Endothelial cell of umbilical vein (primary cell): ENCODE results near the gene CRISPLD2. TPM values are rescaled to one million over a fixed set of nuclear protein-coding genes. Genes with fewer than 3 reads are reported as not detected.

Experiments used
- BruUV-seq: library from RNA; stranded (reverse); fragments of 400-500 nt; replicated peaks from 2 replicates; lab custom pipeline; 2021; lab: Mats Ljungman, UMichigan
- CTCF ChIA-PET: fragments of 300-600, 350-600 bp; sonication (Branson Sonifier 250); formaldehyde crosslinking; loops from one replicate; lab custom pipeline; 2021; ENCODE audit warnings: antibody characterized with exemption, inconsistent platforms; lab: Charles Lee
- POLR2A ChIA-PET: fragments of 300-600, 350-600 bp; sonication (Branson Sonifier 250); formaldehyde crosslinking; loops from one replicate; lab custom pipeline; 2021; ENCODE audit warnings: antibody characterized with exemption, inconsistent platforms; lab: Charles Lee
- DNase-seq: peaks from one replicate; pipeline ENCODE4 v3.0.0-alpha.2; 2011; ENCODE audit warnings: low read depth, low spot score
- FAIRE-seq: peaks from 2 replicates; lab custom pipeline; 2011; peaks lifted over from hg19 to GRCh38; lab: Jason Lieb, UNC
- H2AFZ ChIP-seq: 2 replicates; pipeline ENCODE4 v1.6.0; 2012; ENCODE audit warnings: low read depth, low read length, control low read depth, inconsistent platforms
- H3K27ac ChIP-seq: 2 replicates; pipeline ENCODE4 v1.5.1; 2011; ENCODE audit warnings: low read depth, mild to moderate bottlenecking, control low read depth, low read length, moderate library complexity; ENCODE audit not compliant: insufficient read depth
- H3K27me3 ChIP-seq, 2 experiments: 2 replicates each; pipeline versions ENCODE4 v1.6.0 to v1.6.1; 2011; ENCODE audit warnings: low read length in 2 of 2, mixed read lengths in 1 of 2; ENCODE audit not compliant: control insufficient read depth in 2 of 2, insufficient read depth in 2 of 2
- H3K36me3 ChIP-seq, 2 experiments: 2 replicates in 1 of 2; 3 replicates in 1 of 2; pipeline ENCODE4 v1.5.1; 2011; ENCODE audit warnings: low read length in 2 of 2, mild to moderate bottlenecking in 1 of 2, moderate library complexity in 1 of 2; ENCODE audit not compliant: control insufficient read depth in 2 of 2, insufficient read depth in 2 of 2; ENCODE audit errors: extremely low read depth in 1 of 2
- H3K4me1 ChIP-seq: 3 replicates; pipeline ENCODE4 v1.5.1; 2011; ENCODE audit warnings: mild to moderate bottlenecking, low read length; ENCODE audit not compliant: control insufficient read depth, insufficient read depth; ENCODE audit errors: extremely low read depth
- H3K4me2 ChIP-seq: 2 replicates; pipeline ENCODE4 v1.6.1; 2011; ENCODE audit warnings: low read length, control low read depth, mixed read lengths; ENCODE audit not compliant: insufficient read depth
- H3K4me3 ChIP-seq, 3 experiments: fragments of 200-600 bp in 1 of 3; sonication (generic), shearing (Covaris generic) in 1 of 3; replicated peaks in 1 of 3; 2 replicates each; pipeline ENCODE4 v1.5.1; 2011 to 2016; ENCODE audit warnings: control low read depth in 3 of 3, low read length in 3 of 3, mild to moderate bottlenecking in 2 of 3, inconsistent platforms in 1 of 3, low read depth in 1 of 3, moderate library complexity in 1 of 3; ENCODE audit not compliant: insufficient read depth in 1 of 3
- H3K79me2 ChIP-seq: 2 replicates; pipeline ENCODE4 v1.6.0; 2012; ENCODE audit warnings: low read length, inconsistent platforms; ENCODE audit not compliant: control insufficient read depth, insufficient read depth
- H3K9ac ChIP-seq: replicated peaks from 2 replicates; pipeline ENCODE3; 2011; ENCODE audit warnings: low read length, control low read depth; ENCODE audit not compliant: insufficient read depth; ENCODE audit errors: extremely low read depth
- H3K9me1 ChIP-seq: replicated peaks from 3 replicates; pipeline ENCODE4 v1.6.0; 2011; ENCODE audit warnings: mild to moderate bottlenecking, low read length; ENCODE audit not compliant: control insufficient read depth, insufficient read depth; ENCODE audit errors: extremely low read depth
- H3K9me3 ChIP-seq: replicated peaks from 2 replicates; pipeline ENCODE4 v1.5.1; 2012; ENCODE audit warnings: low read length, inconsistent platforms; ENCODE audit not compliant: control insufficient read depth, insufficient read depth
- H4K20me1 ChIP-seq: replicated peaks from 2 replicates; pipeline ENCODE3; 2011; ENCODE audit warnings: mild to moderate bottlenecking, low read length; ENCODE audit not compliant: control insufficient read depth, insufficient read depth; ENCODE audit errors: extremely low read depth
- CTCF ChIP-seq, 2 donors: IDR thresholded peaks; 1 replicate in 1 of 2; 2 replicates in 1 of 2; pipeline ENCODE4 v1.5.1; 2011; ENCODE audit warnings: low read length in 2 of 2, mild to moderate bottlenecking in 2 of 2, moderate library complexity in 2 of 2, control low read depth in 1 of 2, inconsistent platforms in 1 of 2, low read depth in 1 of 2; ENCODE audit not compliant: insufficient read depth in 1 of 2; ENCODE audit errors: extremely low read depth in 1 of 2
- EZH2 ChIP-seq: IDR thresholded peaks from 2 replicates; pipeline ENCODE4 v1.6.1; 2012; ENCODE audit warnings: borderline replicate concordance, low read depth, mild to moderate bottlenecking, moderate library complexity, low read length, inconsistent platforms; ENCODE audit not compliant: severe bottlenecking
- FOS ChIP-seq: IDR thresholded peaks from 2 replicates; pipeline ENCODE4 v1.6.1; 2011; ENCODE audit warnings: mild to moderate bottlenecking, low read length, moderate library complexity, borderline replicate concordance; ENCODE audit not compliant: insufficient read depth
- GATA2 ChIP-seq: IDR thresholded peaks from 2 replicates; pipeline ENCODE4 v1.7.0; 2011; ENCODE audit warnings: low read depth, mild to moderate bottlenecking, moderate library complexity, mixed read lengths, low read length; ENCODE audit not compliant: insufficient read length, insufficient read depth
- JUN ChIP-seq: IDR thresholded peaks from 2 replicates; pipeline ENCODE4 v1.6.1; 2011; ENCODE audit warnings: borderline replicate concordance, low read depth; ENCODE audit not compliant: insufficient read length, insufficient read depth
- MYC ChIP-seq: IDR thresholded peaks from one replicate; pipeline ENCODE4 v1.6.1; 2011; ENCODE audit warnings: mild to moderate bottlenecking, low read depth, low read length
- POLR2A ChIP-seq: IDR thresholded peaks from 2 replicates; pipeline ENCODE4 v1.6.1; 2012; ENCODE audit warnings: low read depth, mild to moderate bottlenecking, control low read depth, low read length
- POLR2AphosphoS5 ChIP-seq: IDR thresholded peaks from 2 replicates; pipeline ENCODE4 v1.6.1; 2012; ENCODE audit warnings: low read depth, mild to moderate bottlenecking, control low read depth, low read length, moderate library complexity; ENCODE audit not compliant: insufficient read depth
- dilution Hi-C: fragments of 300-500 bp; cut with MboI; formaldehyde crosslinking; loops from one replicate; pipeline ENCODE4 v1.15.0; 2019; ENCODE audit warnings: low sequenced_read_pairs; ENCODE audit not compliant: extremely low pct_ligation_motif_present
- intact Hi-C: fragments of 100-400 bp; cut with micrococcal nuclease; formaldehyde crosslinking; loops from one replicate; pipeline ENCODE4 v1.10.0; 2022
- polyA plus RNA-seq, 4 experiments: library from polyadenylated mRNA; depleted of rRNA in 3 of 4; stranded (reverse) in 3 of 4; unstranded in 1 of 4; fragments of >200 nt; gene quantifications; 2 replicates each; pipeline versions ENCODE4 v1.2.1 to v1.2.3, GENCODE V29; 2011 to 2012; ENCODE audit warnings: missing spikeins in 1 of 4
- total RNA-seq: library from RNA; stranded (reverse); gene quantifications from 2 replicates; pipeline ENCODE4 v1.2.3, GENCODE V29; 2021
- TF ChIP-seq, protein P1 (sequence below): IDR thresholded peaks from 2 replicates; pipeline ENCODE4 v1.6.1; 2011; ENCODE audit not compliant: insufficient read depth, insufficient read length

The CRISPLD2 gene
- total and polyA plus RNA-seq, 2 donors (not counting 3 experiments of a cell fraction or from before 2014, with no cell fraction given): 0.14 to 0.73 TPM

DNA sequence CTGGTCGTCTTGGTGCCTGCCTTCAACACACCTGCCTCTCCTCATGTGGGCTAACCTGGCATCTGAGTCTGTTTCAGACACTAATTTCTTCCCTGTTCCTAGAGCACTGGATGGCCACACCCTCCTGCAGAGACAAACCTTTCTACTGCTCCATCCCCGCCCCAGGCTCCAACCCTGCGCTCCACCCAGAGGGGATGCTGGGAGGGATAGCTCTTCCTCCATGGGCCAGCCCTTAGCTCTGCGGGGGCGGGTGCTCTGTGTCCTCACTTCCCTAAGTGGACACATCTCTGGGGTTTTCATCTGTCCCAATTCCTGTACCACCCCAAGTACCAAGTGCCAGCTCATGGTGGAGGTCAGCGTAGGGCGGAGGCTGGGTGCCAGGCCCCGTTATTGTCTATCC is 11.0 kb upstream of the CRISPLD2 start:
- Histone ChIP-seq H3K4me3 (no peak overlapping the region), H3K36me3 (no peaks in the 10 kb centered on the region), H3K9me1 (no peaks in the 10 kb centered on the region), H3K4me2 (no peak overlapping the region), H3K9ac (no peak overlapping the region), H2AFZ (no peak overlapping the region), H3K9me3 (no peaks in the 10 kb centered on the region), H3K27me3 (peaks cover 2 to 15% of the 10 kb centered on the region in 2 experiments), H3K27ac (no peak overlapping the region), H3K4me1 (peaks cover 19% of the 10 kb centered on the region), H4K20me1 (no peaks in the 10 kb centered on the region), H3K79me2 (no peaks in the 10 kb centered on the region)
- no TSS peak for BruUV-seq
- dilution Hi-C loops (no loop called here), intact Hi-C loops (no loop called here)
- CTCF ChIA-PET: interaction anchor here (0.8 to 1.1 kb wide), 2 partner anchors 17 to 55 kb away, joined by 3 read pairs; no protein-coding TSS in a partner anchor
- TF ChIP-seq CTCF (IDR thresholded peaks at IDR 0.05; ENCODE audit: extremely low read depth in 1 of 2, insufficient read depth in 1 of 2, low read depth in 1 of 2, low read length in 2 of 2): no peak
- no peak for TF ChIP-seq POLR2A
- TF ChIP-seq POLR2AphosphoS5: no peak
- no peak for TF ChIP-seq FOS
- TF ChIP-seq JUN: no peak
- no peak for TF ChIP-seq GATA2
- no peak for TF ChIP-seq MYC
- TF ChIP-seq, protein P1, sequence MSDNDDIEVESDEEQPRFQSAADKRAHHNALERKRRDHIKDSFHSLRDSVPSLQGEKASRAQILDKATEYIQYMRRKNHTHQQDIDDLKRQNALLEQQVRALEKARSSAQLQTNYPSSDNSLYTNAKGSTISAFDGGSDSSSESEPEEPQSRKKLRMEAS: no peak
- TF ChIP-seq EZH2: no peak
- DNase-seq (no peak), FAIRE-seq (no peak)
- POLR2A ChIA-PET: no interaction called here
